ENCODE data around the gene PEX11G.

The PEX11G gene

DNA sequence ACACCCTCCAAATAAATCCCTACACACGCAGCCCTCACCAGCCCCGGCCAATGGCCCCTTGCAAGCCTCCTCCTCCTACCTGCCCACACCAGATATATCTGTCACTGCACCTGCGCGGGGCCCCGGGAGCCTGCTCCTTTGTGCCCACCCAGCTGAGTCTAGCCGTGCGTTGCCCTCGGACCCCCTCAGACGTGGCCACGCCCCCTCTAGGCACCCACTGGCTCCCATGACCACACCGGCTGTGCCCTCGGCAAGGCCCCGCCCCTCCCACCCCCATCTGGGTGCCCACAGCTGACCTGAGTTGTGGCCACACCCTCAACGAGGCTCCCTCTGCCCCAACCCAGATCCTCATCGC lies 40.4 kb upstream of the PEX11G start:
- no peak overlapping the region for H3K4me2 ChIP-seq (ENCODE audit: low read length)
- no peak overlapping the region for H2AK5ac ChIP-seq (ENCODE audit: low read length)
- H3K4me1 ChIP-seq (ENCODE audit: control insufficient read depth in 1 of 2, insufficient read depth in 2 of 2, low read length in 2 of 2), result peaks cover 10 to 11% of the 10 kb centered on the region in 2 experiments
- H3K4me3 ChIP-seq (ENCODE audit: low read depth, low read length), result no peak overlapping the region
- no peak overlapping the region for H4K8ac ChIP-seq (ENCODE audit: low read depth, low read length)
- H3K4ac ChIP-seq (ENCODE audit: low read depth, low read length), result no peak overlapping the region
- WGBS (ENCODE audit: extremely low coverage, insufficient coverage, insufficient read length), result no CpG with 5 or more reads among the region's 15 CpGs
- H2AFZ ChIP-seq (ENCODE audit: insufficient read depth, low read length, poor library complexity), result no peak overlapping the region
- no peak overlapping the region for H2BK120ac ChIP-seq (ENCODE audit: insufficient read depth, low read length, poor library complexity)
- no peak for DNase-seq
- H2BK12ac ChIP-seq (ENCODE audit: low read length), result no peak overlapping the region
- no peak overlapping the region for H3K23ac ChIP-seq (ENCODE audit: low read length)
- no peak overlapping the region for H3K18ac ChIP-seq (ENCODE audit: low read length)
- peaks cover 11% of the 10 kb centered on the region for H3K79me1 ChIP-seq (ENCODE audit: low read length)
- H4K12ac ChIP-seq (ENCODE audit: low read depth, low read length), result no peak overlapping the region
- no peak overlapping the region for H3K14ac ChIP-seq (ENCODE audit: low read length)
- H3K79me2 ChIP-seq (ENCODE audit: control insufficient read depth, insufficient read depth, low read length, poor library complexity), result peaks cover 4% of the 10 kb centered on the region
- H3K36me3 ChIP-seq (ENCODE audit: control insufficient read depth in 1 of 2, insufficient read depth in 2 of 2, low read length in 2 of 2), result peaks cover 60% of the 10 kb centered on the region in 2 experiments
- H3K27me3 ChIP-seq (ENCODE audit: insufficient read depth, low read length), result no peaks in the 10 kb centered on the region
- H2BK5ac ChIP-seq (ENCODE audit: low read depth, low read length, poor library complexity), result no peak overlapping the region
- H3K9me3 ChIP-seq (ENCODE audit: insufficient read depth, low read depth, low read length), result peaks cover 4% of the 10 kb centered on the region
- no peak overlapping the region for H3K27ac ChIP-seq (ENCODE audit: low read depth, low read length)
- no peak overlapping the region for H4K91ac ChIP-seq (ENCODE audit: low read depth, low read length)
- no peak overlapping the region for H3K9ac ChIP-seq (ENCODE audit: low read length)

DNA sequence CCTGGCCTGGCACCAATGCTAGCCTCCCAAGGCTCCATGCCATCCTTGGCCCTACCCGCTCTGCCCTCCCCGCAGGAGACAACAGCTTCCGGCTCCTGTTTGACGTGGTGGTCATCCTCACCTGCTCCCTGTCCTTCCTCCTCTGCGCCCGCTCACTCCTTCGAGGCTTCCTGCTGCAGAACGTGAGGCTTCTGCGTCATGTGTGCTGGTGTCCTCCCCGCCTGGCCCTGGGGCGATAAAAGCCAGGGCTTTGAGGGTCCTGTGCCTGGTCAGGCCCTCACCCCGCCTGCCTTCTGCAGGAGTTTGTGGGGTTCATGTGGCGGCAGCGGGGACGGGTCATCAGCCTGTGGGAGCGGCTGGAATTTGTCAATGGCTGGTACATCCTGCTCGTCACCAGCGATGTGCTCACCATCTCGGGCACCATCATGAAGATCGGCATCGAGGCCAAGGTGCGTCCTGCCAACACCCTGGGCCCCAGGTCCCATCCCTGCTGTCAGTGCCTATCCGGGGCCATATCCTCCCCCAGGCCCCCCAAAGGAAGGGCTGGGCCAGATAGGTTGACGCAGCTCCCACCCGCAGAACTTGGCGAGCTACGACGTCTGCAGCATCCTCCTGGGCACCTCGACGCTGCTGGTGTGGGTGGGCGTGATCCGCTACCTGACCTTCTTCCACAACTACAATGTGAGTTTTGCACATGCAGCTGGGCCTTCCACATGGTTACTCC lies 39.8 kb upstream of the PEX11G start:
- H3K27me3 ChIP-seq (ENCODE audit: insufficient read depth, low read length), result no peaks in the 10 kb centered on the region
- H3K4ac ChIP-seq (ENCODE audit: low read depth, low read length), result no peak overlapping the region
- no peak overlapping the region for H4K8ac ChIP-seq (ENCODE audit: low read depth, low read length)
- H2BK12ac ChIP-seq (ENCODE audit: low read length), result no peak overlapping the region
- DNase-seq, result no peak
- no peak overlapping the region for H4K12ac ChIP-seq (ENCODE audit: low read depth, low read length)
- H2BK5ac ChIP-seq (ENCODE audit: low read depth, low read length, poor library complexity), result no peak overlapping the region
- peaks cover 4% of the 10 kb centered on the region for H3K9me3 ChIP-seq (ENCODE audit: insufficient read depth, low read depth, low read length)
- H3K79me2 ChIP-seq (ENCODE audit: control insufficient read depth, insufficient read depth, low read length, poor library complexity), result peaks cover 2% of the 10 kb centered on the region
- no peak overlapping the region for H3K23ac ChIP-seq (ENCODE audit: low read length)
- no peak overlapping the region for H3K18ac ChIP-seq (ENCODE audit: low read length)
- H2BK120ac ChIP-seq (ENCODE audit: insufficient read depth, low read length, poor library complexity), result no peak overlapping the region
- H3K14ac ChIP-seq (ENCODE audit: low read length), result no peak overlapping the region
- H3K4me3 ChIP-seq (ENCODE audit: low read depth, low read length), result no peak overlapping the region
- no peak overlapping the region for H3K9ac ChIP-seq (ENCODE audit: low read length)
- peaks cover 7% of the 10 kb centered on the region for H3K79me1 ChIP-seq (ENCODE audit: low read length)
- H3K36me3 ChIP-seq (ENCODE audit: control insufficient read depth in 1 of 2, insufficient read depth in 2 of 2, low read length in 2 of 2), result peaks cover 60% of the 10 kb centered on the region in 2 experiments
- H4K91ac ChIP-seq (ENCODE audit: low read depth, low read length), result no peak overlapping the region
- no peak overlapping the region for H3K27ac ChIP-seq (ENCODE audit: low read depth, low read length)
- no CpG with 5 or more reads among the region's 32 CpGs for WGBS (ENCODE audit: extremely low coverage, insufficient coverage, insufficient read length)
- peaks cover 9 to 11% of the 10 kb centered on the region in 2 experiments for H3K4me1 ChIP-seq (ENCODE audit: control insufficient read depth in 1 of 2, insufficient read depth in 2 of 2, low read length in 2 of 2)
- H3K4me2 ChIP-seq (ENCODE audit: low read length), result no peak overlapping the region
- no peak overlapping the region for H2AK5ac ChIP-seq (ENCODE audit: low read length)
- H2AFZ ChIP-seq (ENCODE audit: insufficient read depth, low read length, poor library complexity), result no peak overlapping the region

DNA sequence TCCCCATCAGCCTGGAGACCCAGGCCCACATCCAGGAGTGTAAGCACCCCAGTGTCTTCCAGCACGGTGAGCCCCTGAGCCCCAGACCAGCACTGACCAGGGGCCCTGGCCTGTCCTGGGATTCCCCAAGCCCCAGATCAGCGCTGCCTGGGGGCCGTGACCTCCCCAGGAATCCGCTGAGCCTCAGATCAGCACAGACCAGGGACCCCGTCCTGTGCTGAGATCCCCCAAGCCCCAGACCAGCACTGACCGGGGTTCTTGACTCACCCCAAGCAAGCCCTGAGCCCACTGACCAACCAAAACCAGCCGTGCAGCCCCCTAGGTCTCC lies 39.3 kb upstream of the PEX11G start:
- Histone ChIP-seq H2BK120ac (ENCODE audit: insufficient read depth, low read length, poor library complexity) (no peak overlapping the region), H3K4me2 (ENCODE audit: low read length) (no peak overlapping the region), H3K4me3 (ENCODE audit: low read depth, low read length) (no peak overlapping the region), H2BK12ac (ENCODE audit: low read length) (no peak overlapping the region), H3K27me3 (ENCODE audit: insufficient read depth, low read length) (no peaks in the 10 kb centered on the region), H4K12ac (ENCODE audit: low read depth, low read length) (no peak overlapping the region), H3K36me3 (ENCODE audit: control insufficient read depth in 1 of 2, insufficient read depth in 2 of 2, low read length in 2 of 2) (peaks cover 60% of the 10 kb centered on the region in 2 experiments), H2BK5ac (ENCODE audit: low read depth, low read length, poor library complexity) (no peak overlapping the region), H4K8ac (ENCODE audit: low read depth, low read length) (no peak overlapping the region), H3K4ac (ENCODE audit: low read depth, low read length) (no peak overlapping the region), H3K9me3 (ENCODE audit: insufficient read depth, low read depth, low read length) (peaks cover 4% of the 10 kb centered on the region), H3K23ac (ENCODE audit: low read length) (no peak overlapping the region), H3K79me2 (ENCODE audit: control insufficient read depth, insufficient read depth, low read length, poor library complexity) (no peaks in the 10 kb centered on the region), H3K79me1 (ENCODE audit: low read length) (peaks cover 2% of the 10 kb centered on the region), H3K27ac (ENCODE audit: low read depth, low read length) (no peak overlapping the region), H3K4me1 (ENCODE audit: control insufficient read depth in 1 of 2, insufficient read depth in 2 of 2, low read length in 2 of 2) (peaks cover 8 to 10% of the 10 kb centered on the region in 2 experiments), H3K18ac (ENCODE audit: low read length) (no peak overlapping the region), H2AK5ac (ENCODE audit: low read length) (no peak overlapping the region), H3K14ac (ENCODE audit: low read length) (no peak overlapping the region), H4K91ac (ENCODE audit: low read depth, low read length) (no peak overlapping the region), H3K9ac (ENCODE audit: low read length) (no peak overlapping the region), H2AFZ (ENCODE audit: insufficient read depth, low read length, poor library complexity) (no peak overlapping the region)
- no peak for DNase-seq
- WGBS (ENCODE audit: extremely low coverage, insufficient coverage, insufficient read length), result no CpG with 5 or more reads among the region's 7 CpGs

DNA sequence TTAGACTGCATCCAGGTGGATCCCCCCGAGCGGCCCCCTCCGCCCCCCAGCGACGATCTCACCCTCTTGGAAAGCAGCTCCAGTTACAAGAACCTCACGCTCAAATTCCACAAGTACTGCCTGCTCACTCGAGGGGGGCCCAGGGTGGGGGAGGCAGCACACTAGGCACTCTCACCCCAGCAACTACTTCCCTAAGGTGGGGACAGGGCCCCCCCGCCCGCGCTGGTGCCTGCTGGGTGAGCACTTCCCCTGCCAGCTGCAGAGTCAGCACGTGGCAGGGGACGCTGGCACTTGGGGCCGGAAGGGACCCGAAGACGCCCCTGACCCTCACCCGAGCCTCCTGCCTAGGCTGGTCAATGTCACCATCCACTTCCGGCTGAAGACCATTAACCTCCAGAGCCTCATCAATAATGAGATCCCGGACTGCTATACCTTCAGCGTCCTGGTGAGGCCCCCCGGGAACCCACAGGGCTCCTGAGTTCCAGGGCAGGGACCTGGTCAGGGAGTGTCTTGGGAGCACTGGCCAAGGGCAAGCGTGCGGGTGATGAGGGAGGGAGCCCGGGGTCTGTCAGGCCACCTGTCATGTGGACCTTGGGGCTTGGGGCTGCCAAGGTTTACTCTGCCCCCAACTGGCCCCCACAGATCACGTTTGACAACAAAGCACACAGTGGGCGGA lies 38.8 kb upstream of the PEX11G start:
- H3K9me3 ChIP-seq (ENCODE audit: insufficient read depth, low read depth, low read length), result peaks cover 4% of the 10 kb centered on the region
- DNase-seq, result no peak
- no CpG with 5 or more reads among the region's 25 CpGs for WGBS (ENCODE audit: extremely low coverage, insufficient coverage, insufficient read length)
- peaks cover 4 to 8% of the 10 kb centered on the region in 2 experiments for H3K4me1 ChIP-seq (ENCODE audit: control insufficient read depth in 1 of 2, insufficient read depth in 2 of 2, low read length in 2 of 2)
- H3K79me2 ChIP-seq (ENCODE audit: control insufficient read depth, insufficient read depth, low read length, poor library complexity), result peaks cover 2% of the 10 kb centered on the region
- H2BK5ac ChIP-seq (ENCODE audit: low read depth, low read length, poor library complexity), result no peak overlapping the region
- H2AK5ac ChIP-seq (ENCODE audit: low read length), result no peak overlapping the region
- peaks cover under 1% of the 10 kb centered on the region for H3K79me1 ChIP-seq (ENCODE audit: low read length)
- no peak overlapping the region for H4K12ac ChIP-seq (ENCODE audit: low read depth, low read length)
- no peak overlapping the region for H2BK12ac ChIP-seq (ENCODE audit: low read length)
- no peak overlapping the region for H3K4me2 ChIP-seq (ENCODE audit: low read length)
- no peak overlapping the region for H3K18ac ChIP-seq (ENCODE audit: low read length)
- H3K23ac ChIP-seq (ENCODE audit: low read length), result no peak overlapping the region
- H2AFZ ChIP-seq (ENCODE audit: insufficient read depth, low read length, poor library complexity), result no peak overlapping the region
- H4K8ac ChIP-seq (ENCODE audit: low read depth, low read length), result no peak overlapping the region
- no peak overlapping the region for H3K4me3 ChIP-seq (ENCODE audit: low read depth, low read length)
- H3K27ac ChIP-seq (ENCODE audit: low read depth, low read length), result no peak overlapping the region
- peaks cover 56 to 60% of the 10 kb centered on the region in 2 experiments for H3K36me3 ChIP-seq (ENCODE audit: control insufficient read depth in 1 of 2, insufficient read depth in 2 of 2, low read length in 2 of 2)
- H3K9ac ChIP-seq (ENCODE audit: low read length), result no peak overlapping the region
- no peak overlapping the region for H3K4ac ChIP-seq (ENCODE audit: low read depth, low read length)
- H3K14ac ChIP-seq (ENCODE audit: low read length), result no peak overlapping the region
- no peak overlapping the region for H2BK120ac ChIP-seq (ENCODE audit: insufficient read depth, low read length, poor library complexity)
- H4K91ac ChIP-seq (ENCODE audit: low read depth, low read length), result no peak overlapping the region
- H3K27me3 ChIP-seq (ENCODE audit: insufficient read depth, low read length), result no peaks in the 10 kb centered on the region
